Left ventricle myocardium inferior (tissue), 1 donor: ENCODE results near the gene SATB2. TPM values are rescaled to one million over a fixed set of nuclear protein-coding genes. Genes with fewer than 3 reads are reported as not detected.

Source experiments
- DNase-seq: peaks from one replicate; pipeline ENCODE4 v3.0.0-alpha.2; 2020
- H3K27ac ChIP-seq: fragments of 200-600 bp; replicated peaks from 2 replicates; pipeline ENCODE4 v1.8.0; 2021
- H3K27me3 ChIP-seq: fragments of 200-600 bp; 2 replicates; pipeline ENCODE4 v1.8.0; 2021; ENCODE audit warnings: low read depth
- H3K36me3 ChIP-seq: fragments of 200-600 bp; 2 replicates; pipeline ENCODE4 v1.8.0; 2021
- H3K4me1 ChIP-seq: fragments of 200-600 bp; 2 replicates; pipeline ENCODE4 v1.8.0; 2021
- H3K4me3 ChIP-seq: fragments of 200-600 bp; 2 replicates; pipeline ENCODE4 v1.8.0; 2021; ENCODE audit warnings: mild to moderate bottlenecking, moderate library complexity
- H3K9me3 ChIP-seq: fragments of 200-600 bp; replicated peaks from 2 replicates; pipeline ENCODE4 v1.8.0; 2021
- CTCF ChIP-seq: fragments of 200-600 bp; IDR thresholded peaks from 2 replicates; pipeline ENCODE4 v1.8.0; 2021; ENCODE audit warnings: antibody characterized with exemption, mild to moderate bottlenecking, borderline replicate concordance
- intact Hi-C: fragments of 100-400 bp; cut with micrococcal nuclease; formaldehyde crosslinking; loops from one replicate; pipeline ENCODE4 v1.11.0; 2022
- total RNA-seq: library from RNA; stranded (reverse); fragmentation: NEBNext Ultra II Directional; extraction: Animal tissue kit (Norgen Biotek cat#: 25700); gene quantifications from one replicate; pipeline ENCODE4 v1.2.1, GENCODE V29; 2021
- donor health status: DM: no; HTN: yes; CAD: no; lungs with severe emphysema.

Gene SATB2
- total RNA-seq, 1 donor from 2014 or later: 1.1 TPM

GRCh38 chr2:199468561-199469513 is 11.1 kb upstream of the SATB2 start:
- intact Hi-C loops: no loop called here
- no peaks in the 10 kb centered on the region for H3K36me3 ChIP-seq
- peaks cover 100% of the 10 kb centered on the region for H3K27me3 ChIP-seq
- no peak overlapping the region for H3K27ac ChIP-seq
- no peaks in the 10 kb centered on the region for H3K9me3 ChIP-seq
- DNase-seq: no peak
- TF ChIP-seq CTCF: no peak
- H3K4me3 ChIP-seq: peak overlapping the region; percentile 32
- peaks cover 40% of the 10 kb centered on the region for H3K4me1 ChIP-seq

GRCh38 chr2:199467066-199467822 is 9.5 kb upstream of the SATB2 start:
- Histone ChIP-seq H3K4me3 (no peak overlapping the region), H3K27ac (no peak overlapping the region), H3K4me1 (peaks cover 55% of the 10 kb centered on the region), H3K27me3 (peaks cover 100% of the 10 kb centered on the region), H3K9me3 (no peaks in the 10 kb centered on the region), H3K36me3 (no peaks in the 10 kb centered on the region)
- TF ChIP-seq CTCF: no peak
- DNase-seq: no peak
- intact Hi-C loops: no loop called here

- Histone ChIP-seq H3K27ac (no peak overlapping the region), H3K9me3 (no peaks in the 10 kb centered on the region), H3K36me3 (no peaks in the 10 kb centered on the region), H3K4me1 (peaks cover 60% of the 10 kb centered on the region), H3K4me3 (no peak overlapping the region), H3K27me3 (peaks cover 100% of the 10 kb centered on the region)
- intact Hi-C loops: no loop called here
- DNase-seq: no peak
- TF ChIP-seq CTCF: no peak
Observed at GRCh38 chr2:199466692-199467065, 8.9 kb upstream of the SATB2 start.

GRCh38 chr2:199465988-199466691 is 8.4 kb upstream of the SATB2 start:
- Histone ChIP-seq H3K4me1 (peaks cover 55% of the 10 kb centered on the region), H3K9me3 (no peaks in the 10 kb centered on the region), H3K27me3 (peaks cover 100% of the 10 kb centered on the region), H3K27ac (no peak overlapping the region), H3K36me3 (no peaks in the 10 kb centered on the region), H3K4me3 (no peak overlapping the region)
- DNase-seq: no peak
- intact Hi-C loops: no loop called here
- no peak for TF ChIP-seq CTCF

DNA sequence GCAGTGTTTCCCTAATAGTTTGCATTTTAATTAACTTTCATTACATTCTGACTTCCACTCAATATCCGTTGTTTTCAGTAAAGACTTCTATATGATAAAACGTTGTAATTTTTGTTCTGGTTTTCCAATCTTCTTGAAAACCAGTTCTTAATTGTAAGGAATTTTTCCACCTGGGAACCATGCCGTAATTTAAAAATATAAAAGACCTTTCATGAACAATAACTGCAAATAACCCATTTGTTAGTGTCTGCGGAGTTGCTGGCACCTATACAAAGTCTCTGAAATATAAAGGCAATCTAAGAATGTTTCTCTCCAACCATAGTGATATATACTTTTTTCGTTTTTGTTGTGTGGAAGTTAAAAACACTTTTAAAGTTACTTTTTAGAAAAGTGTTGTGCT is 7.7 kb upstream of the SATB2 start:
- H3K4me3 ChIP-seq: no peak overlapping the region
- peaks cover 48% of the 10 kb centered on the region for H3K4me1 ChIP-seq
- peaks cover 100% of the 10 kb centered on the region for H3K27me3 ChIP-seq
- intact Hi-C loops: no loop called here
- no peak for TF ChIP-seq CTCF
- no peaks in the 10 kb centered on the region for H3K36me3 ChIP-seq
- H3K9me3 ChIP-seq: no peaks in the 10 kb centered on the region
- no peak for DNase-seq
- no peak overlapping the region for H3K27ac ChIP-seq
